HCT116 (cell line): ENCODE results near the gene ZNG1C. TPM values are rescaled to one million over a fixed set of nuclear protein-coding genes. Genes with fewer than 3 reads are reported as not detected.
"Not testable (repeated sequence)": the region's sequence is repeated elsewhere in the genome, so short reads cannot be mapped to it uniquely, and the experiment has no call there.

Experiments used
- ATAC-seq: fragments of 200-7000 bp; cut with Tn5 transposase; 2 replicates; pipeline ENCODE4 v1.9.1; 2020; ENCODE audit warnings: mild to moderate bottlenecking, moderate library complexity
- BruUV-seq: library from RNA; stranded (reverse); fragments of 400-500 nt; replicated peaks from 2 replicates; lab custom pipeline; 2021; lab: Mats Ljungman, UMichigan
- CTCF ChIA-PET: fragments of 300-600 bp; sonication (Branson Sonifier 250); formaldehyde crosslinking; loops from one replicate; lab custom pipeline; 2021; ENCODE audit warnings: antibody characterized with exemption; lab: Charles Lee
- POLR2A ChIA-PET: fragments of 300-600, 350-600 bp; sonication (Branson Sonifier 250); formaldehyde crosslinking; loops from one replicate; lab custom pipeline; 2021; ENCODE audit warnings: antibody characterized with exemption; lab: Charles Lee
- RAD21 ChIA-PET, 2 experiments: fragments of 300-600 bp; sonication (Branson Sonifier 250); formaldehyde crosslinking; loops; one replicate each; lab custom pipeline; 2023; ENCODE audit warnings: low total read pairs in 2 of 2; ENCODE audit not compliant: uncharacterized antibody in 2 of 2, unreplicated experiment in 2 of 2, low non-redundant PET in 1 of 2; lab: Charles Lee
- DNase-seq: peaks from one replicate; pipeline ENCODE4 v3.0.0-alpha.2; 2010; ENCODE audit warnings: low read depth, low spot score
- H2AFZ ChIP-seq: fragments of 200-600 bp; shearing (Covaris generic), sonication (generic); 2 replicates; pipeline ENCODE4 v1.6.1; 2017; ENCODE audit warnings: low read depth, mixed run types, mixed read lengths, antibody characterized with exemption, low read length; ENCODE audit not compliant: poor library complexity, severe bottlenecking
- H3K27ac ChIP-seq: 2 replicates; pipeline ENCODE4 v1.5.1; 2012; ENCODE audit warnings: low read depth, low read length
- H3K27me3 ChIP-seq: fragments of 200-600 bp; sonication (generic); 2 replicates; pipeline ENCODE4 v1.6.1; 2016; ENCODE audit warnings: mixed run types, low read length, mixed read lengths; ENCODE audit not compliant: insufficient read depth
- H3K36me3 ChIP-seq, 2 experiments: fragments of 200-500 bp in 1 of 2; fragments of 200-600 bp in 1 of 2; sonication (Bioruptor generic) in 1 of 2; sonication (generic) in 1 of 2; 2 replicates each; pipeline versions ENCODE4 v1.5.1 to v1.6.1; 2014 to 2016; ENCODE audit warnings: low read length in 2 of 2, inconsistent platforms in 1 of 2, mixed read lengths in 1 of 2, mixed run types in 1 of 2; ENCODE audit not compliant: insufficient read depth in 2 of 2, control insufficient read depth in 1 of 2
- H3K4me1 ChIP-seq, 2 experiments: fragments of 200-600 bp in 1 of 2; sonication (generic) in 1 of 2; 2 replicates each; pipeline versions ENCODE4 v1.5.1 to v1.6.1; 2012 to 2017; ENCODE audit warnings: low read length in 2 of 2, inconsistent platforms in 1 of 2, mild to moderate bottlenecking in 1 of 2, mixed read lengths in 1 of 2, mixed run types in 1 of 2, moderate library complexity in 1 of 2; ENCODE audit not compliant: insufficient read depth in 2 of 2, control insufficient read depth in 1 of 2
- H3K4me2 ChIP-seq: fragments of 200-600 bp; sonication (generic); 2 replicates; pipeline ENCODE4 v1.6.1; 2017; ENCODE audit warnings: mixed run types, low read length, mixed read lengths
- H3K4me3 ChIP-seq, 2 experiments: fragments of 200-600 bp in 1 of 2; sonication (generic) in 1 of 2; replicated peaks in 1 of 2; 2 replicates each; pipeline ENCODE4 v1.5.1; 2011 to 2016; ENCODE audit warnings: low read length in 2 of 2, control low read depth in 1 of 2, low read depth in 1 of 2, mild to moderate bottlenecking in 1 of 2, mixed read lengths in 1 of 2, mixed run types in 1 of 2
- H3K79me2 ChIP-seq: fragments of 200-600 bp; sonication (generic); 2 replicates; pipeline ENCODE4 v1.6.1; 2017; ENCODE audit warnings: mild to moderate bottlenecking, mixed run types, low read length, moderate library complexity, mixed read lengths; ENCODE audit not compliant: insufficient read depth
- H3K9ac ChIP-seq: fragments of 200-600 bp; sonication (generic); 2 replicates; pipeline ENCODE4 v1.6.1; 2016; ENCODE audit warnings: low read length, mixed read lengths
- H3K9me2 ChIP-seq: fragments of 200-600 bp; sonication (generic), shearing (Covaris generic); 2 replicates; pipeline ENCODE4 v1.6.1; 2017; ENCODE audit warnings: mixed run types, mild to moderate bottlenecking, moderate library complexity; ENCODE audit not compliant: insufficient read depth
- H3K9me3 ChIP-seq, 2 experiments: fragments of 200-500 bp in 1 of 2; fragments of 200-600 bp in 1 of 2; sonication (Bioruptor generic) in 1 of 2; sonication (generic) in 1 of 2; 2 replicates each; pipeline ENCODE4 v1.6.1; 2014 to 2017; ENCODE audit warnings: low read length in 2 of 2, mixed read lengths in 2 of 2, inconsistent platforms in 1 of 2, low read depth in 1 of 2, mild to moderate bottlenecking in 1 of 2, mixed run types in 1 of 2, moderate library complexity in 1 of 2; ENCODE audit not compliant: control insufficient read depth in 1 of 2, insufficient read depth in 1 of 2
- H4K20me1 ChIP-seq: fragments of 200-600 bp; sonication (generic), shearing (Covaris generic); 2 replicates; pipeline ENCODE4 v1.6.1; 2017; ENCODE audit warnings: mixed run types, mild to moderate bottlenecking, moderate library complexity; ENCODE audit not compliant: insufficient read depth
- intact Hi-C: fragments of 100-400 bp; cut with micrococcal nuclease; formaldehyde crosslinking; loops from 2 replicates; pipeline ENCODE4 v1.10.0; 2022
- total RNA-seq: library from RNA; stranded (reverse); gene quantifications from one replicate; pipeline ENCODE4 v1.2.1, GENCODE V29; 2021; ENCODE audit not compliant: unreplicated experiment

ZNG1C gene
- total RNA-seq, 1 experiment from 2014 or later: 28.4 TPM

- RAD21 ChIA-PET, H3K79me2 ChIP-seq, ATAC-seq, H2AFZ ChIP-seq, POLR2A ChIA-PET, H3K9ac ChIP-seq, H4K20me1 ChIP-seq, H3K4me3 ChIP-seq, H3K4me1 ChIP-seq, H3K27ac ChIP-seq, H3K27me3 ChIP-seq, H3K9me2 ChIP-seq, H3K36me3 ChIP-seq, CTCF ChIA-PET, H3K9me3 ChIP-seq, BruUV-seq, DNase-seq, intact Hi-C loops, H3K4me2 ChIP-seq: not testable (repeated sequence)
Measured at GRCh38 chr9:68306391-68306964, 64.7 kb downstream of the ZNG1C start.

GRCh38 chr9:68307127-68307526, 65.3 kb downstream of the ZNG1C start:
- DNase-seq, H3K4me2 ChIP-seq, H3K36me3 ChIP-seq, CTCF ChIA-PET, BruUV-seq, POLR2A ChIA-PET, RAD21 ChIA-PET, H3K27me3 ChIP-seq, H3K9ac ChIP-seq, H4K20me1 ChIP-seq, H3K4me1 ChIP-seq, intact Hi-C loops, H3K4me3 ChIP-seq, H3K9me3 ChIP-seq, H3K9me2 ChIP-seq, ATAC-seq, H3K79me2 ChIP-seq, H2AFZ ChIP-seq, H3K27ac ChIP-seq: not testable (repeated sequence)

- H3K4me3 ChIP-seq, H3K36me3 ChIP-seq, H3K4me1 ChIP-seq, H3K9ac ChIP-seq, H4K20me1 ChIP-seq, CTCF ChIA-PET, H3K27ac ChIP-seq, POLR2A ChIA-PET, H3K4me2 ChIP-seq, H2AFZ ChIP-seq, RAD21 ChIA-PET, DNase-seq, intact Hi-C loops, H3K9me3 ChIP-seq, H3K27me3 ChIP-seq, H3K9me2 ChIP-seq, H3K79me2 ChIP-seq, BruUV-seq: not testable (repeated sequence)
- ATAC-seq: peak; percentile 30; the same call in 1 of the 2 replicates
Measured at GRCh38 chr9:68307654-68308053, 65.9 kb downstream of the ZNG1C start.

GRCh38 chr9:68311208-68311607, 69.4 kb downstream of the ZNG1C start:
- intact Hi-C loops, BruUV-seq, H3K4me2 ChIP-seq: not testable (repeated sequence)

More at GRCh38 chr9:68311208-68311607, 69.4 kb downstream of the ZNG1C start:
- ATAC-seq: peak; percentile 42; the same call in 1 of the 2 replicates
- H3K27ac ChIP-seq, H2AFZ ChIP-seq, H3K27me3 ChIP-seq, RAD21 ChIA-PET, H3K9me2 ChIP-seq, H3K9ac ChIP-seq, CTCF ChIA-PET, DNase-seq, H3K36me3 ChIP-seq, H3K4me3 ChIP-seq, H3K79me2 ChIP-seq, H3K9me3 ChIP-seq, H4K20me1 ChIP-seq, H3K4me1 ChIP-seq, POLR2A ChIA-PET: not testable (repeated sequence)
